ENCODE data around the gene MPZL1.
"Not testable (repeated sequence)": the region's sequence is repeated elsewhere in the genome, so short reads cannot be mapped to it uniquely, and the experiment has no call there.

GRCh38 chr1:167830668-167831067 is 108.9 kb downstream of the MPZL1 start:
- TF ChIP-seq RFX5 (IDR thresholded peaks at IDR 0.05); TFCP2L1 (CRISPR knock-in tag; IDR thresholded peaks at IDR 0.05); KDM1A (IDR thresholded peaks at IDR 0.05; ENCODE audit: low read depth); RAD21 (conservative IDR thresholded peaks at IDR 0.05 in 1 of 2, IDR thresholded peaks at IDR 0.05 in 1 of 2); POLR2A (IDR thresholded peaks at IDR 0.05; ENCODE audit: low read length); CHD4 (IDR thresholded peaks at IDR 0.05; ENCODE audit: borderline replicate concordance); HES2 (IDR thresholded peaks at IDR 0.05); NPAS2 (CRISPR knock-in tag; IDR thresholded peaks at IDR 0.05; ENCODE audit: borderline replicate concordance): not testable (repeated sequence)
- TF ChIP-seq, protein P1, sequence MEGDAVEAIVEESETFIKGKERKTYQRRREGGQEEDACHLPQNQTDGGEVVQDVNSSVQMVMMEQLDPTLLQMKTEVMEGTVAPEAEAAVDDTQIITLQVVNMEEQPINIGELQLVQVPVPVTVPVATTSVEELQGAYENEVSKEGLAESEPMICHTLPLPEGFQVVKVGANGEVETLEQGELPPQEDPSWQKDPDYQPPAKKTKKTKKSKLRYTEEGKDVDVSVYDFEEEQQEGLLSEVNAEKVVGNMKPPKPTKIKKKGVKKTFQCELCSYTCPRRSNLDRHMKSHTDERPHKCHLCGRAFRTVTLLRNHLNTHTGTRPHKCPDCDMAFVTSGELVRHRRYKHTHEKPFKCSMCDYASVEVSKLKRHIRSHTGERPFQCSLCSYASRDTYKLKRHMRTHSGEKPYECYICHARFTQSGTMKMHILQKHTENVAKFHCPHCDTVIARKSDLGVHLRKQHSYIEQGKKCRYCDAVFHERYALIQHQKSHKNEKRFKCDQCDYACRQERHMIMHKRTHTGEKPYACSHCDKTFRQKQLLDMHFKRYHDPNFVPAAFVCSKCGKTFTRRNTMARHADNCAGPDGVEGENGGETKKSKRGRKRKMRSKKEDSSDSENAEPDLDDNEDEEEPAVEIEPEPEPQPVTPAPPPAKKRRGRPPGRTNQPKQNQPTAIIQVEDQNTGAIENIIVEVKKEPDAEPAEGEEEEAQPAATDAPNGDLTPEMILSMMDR (IDR thresholded peaks at IDR 0.05): not testable (repeated sequence)
- TF ChIP-seq, protein P2, sequence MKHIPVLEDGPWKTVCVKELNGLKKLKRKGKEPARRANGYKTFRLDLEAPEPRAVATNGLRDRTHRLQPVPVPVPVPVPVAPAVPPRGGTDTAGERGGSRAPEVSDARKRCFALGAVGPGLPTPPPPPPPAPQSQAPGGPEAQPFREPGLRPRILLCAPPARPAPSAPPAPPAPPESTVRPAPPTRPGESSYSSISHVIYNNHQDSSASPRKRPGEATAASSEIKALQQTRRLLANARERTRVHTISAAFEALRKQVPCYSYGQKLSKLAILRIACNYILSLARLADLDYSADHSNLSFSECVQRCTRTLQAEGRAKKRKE (CRISPR knock-in tag; IDR thresholded peaks at IDR 0.05; ENCODE audit: low read depth): not testable (repeated sequence)

Data from A549 (cell line).